GM19324 (cell line): ENCODE data around the gene PARP6.
"Not testable (repeated sequence)": the region's sequence is repeated elsewhere in the genome, so short reads cannot be mapped to it uniquely, and the experiment has no call there.

ENCODE experiments used
- ATAC-seq: cut with Tn5 transposase; IDR thresholded peaks from one replicate; pipeline ENCODE4 v1.9.1; 2021; ENCODE audit warnings: mild to moderate bottlenecking, moderate library complexity; ENCODE audit not compliant: unreplicated experiment, low FRiP score

PARP6 gene

DNA sequence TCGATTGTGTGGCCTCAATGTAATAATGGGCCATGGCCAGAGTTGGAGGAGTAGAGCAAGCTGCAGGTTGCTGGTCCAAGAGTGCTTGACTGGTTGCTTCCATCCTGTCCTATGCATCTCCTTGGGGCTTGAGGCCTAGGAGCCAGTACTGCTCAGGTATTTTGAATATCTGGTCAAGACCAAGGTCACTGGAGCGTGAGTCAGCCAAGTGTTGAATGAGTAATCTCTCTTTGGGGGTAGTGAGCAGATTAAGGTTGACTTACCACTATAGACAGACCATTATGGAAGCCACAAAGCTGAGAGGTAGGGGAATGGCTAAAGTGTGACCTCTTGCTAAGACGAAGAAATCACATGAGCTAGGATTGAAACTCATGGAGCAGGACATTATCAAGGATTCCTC lies 9.4 kb upstream of the PARP6 start:
- no peak for ATAC-seq

DNA sequence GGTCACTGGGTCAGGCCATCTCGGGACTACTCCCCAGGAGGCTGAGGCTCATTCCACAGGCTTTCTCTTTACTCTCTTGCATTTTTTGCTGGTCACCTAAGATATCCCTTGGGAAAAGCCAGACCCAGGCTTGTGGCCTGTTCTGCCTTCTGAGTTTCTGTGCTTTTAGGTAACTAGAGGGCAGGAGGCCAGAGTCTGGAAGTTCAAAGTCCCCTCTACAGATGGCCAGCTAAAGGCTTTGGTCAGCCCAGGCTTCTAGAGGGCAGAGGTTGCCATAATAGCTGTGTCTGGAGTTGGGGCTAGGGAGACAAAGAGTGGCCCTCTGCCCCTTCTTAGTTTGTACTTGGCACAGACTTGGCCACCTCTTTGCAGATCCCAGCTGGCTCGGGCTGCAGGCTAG lies 8.4 kb upstream of the PARP6 start:
- no peak for ATAC-seq

DNA sequence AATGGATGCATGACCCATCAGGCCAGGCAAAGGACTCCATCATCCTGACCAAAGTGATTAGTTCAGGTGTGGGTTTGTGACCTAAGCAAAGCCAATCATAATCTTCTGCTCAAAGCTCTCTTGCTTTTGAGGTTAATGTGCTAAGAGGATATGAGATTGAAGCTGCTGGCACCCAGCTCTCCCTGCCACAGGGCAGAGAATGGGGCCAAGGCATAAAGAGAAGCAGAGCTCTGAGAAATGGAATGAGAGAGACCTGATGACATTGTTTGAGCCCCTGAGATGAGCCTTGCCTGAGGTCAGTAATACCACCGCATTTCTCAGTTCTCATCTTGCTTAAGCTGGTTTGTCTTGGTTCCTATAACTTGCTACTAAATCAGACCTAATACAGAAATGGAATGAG lies 6.4 kb upstream of the PARP6 start:
- no peak for ATAC-seq

DNA sequence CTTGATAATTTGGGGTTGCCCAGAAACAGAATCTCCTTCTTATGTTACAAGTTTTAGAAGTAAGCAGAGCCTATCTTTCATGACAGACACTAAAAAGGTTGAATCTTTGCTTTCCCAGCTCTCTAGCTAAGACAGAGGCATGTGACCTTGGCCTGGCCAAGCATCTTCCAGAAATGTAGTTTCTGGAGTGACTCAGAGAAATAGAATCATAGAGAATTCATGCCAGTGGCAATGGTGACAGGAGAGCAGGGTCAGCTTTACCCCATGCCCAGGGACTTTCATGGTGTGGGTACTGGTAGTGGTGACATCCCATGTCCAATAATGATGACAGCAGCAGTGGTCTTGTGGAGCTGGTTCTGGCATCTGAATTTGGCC lies 4.0 kb upstream of the PARP6 start:
- no peak for ATAC-seq

DNA sequence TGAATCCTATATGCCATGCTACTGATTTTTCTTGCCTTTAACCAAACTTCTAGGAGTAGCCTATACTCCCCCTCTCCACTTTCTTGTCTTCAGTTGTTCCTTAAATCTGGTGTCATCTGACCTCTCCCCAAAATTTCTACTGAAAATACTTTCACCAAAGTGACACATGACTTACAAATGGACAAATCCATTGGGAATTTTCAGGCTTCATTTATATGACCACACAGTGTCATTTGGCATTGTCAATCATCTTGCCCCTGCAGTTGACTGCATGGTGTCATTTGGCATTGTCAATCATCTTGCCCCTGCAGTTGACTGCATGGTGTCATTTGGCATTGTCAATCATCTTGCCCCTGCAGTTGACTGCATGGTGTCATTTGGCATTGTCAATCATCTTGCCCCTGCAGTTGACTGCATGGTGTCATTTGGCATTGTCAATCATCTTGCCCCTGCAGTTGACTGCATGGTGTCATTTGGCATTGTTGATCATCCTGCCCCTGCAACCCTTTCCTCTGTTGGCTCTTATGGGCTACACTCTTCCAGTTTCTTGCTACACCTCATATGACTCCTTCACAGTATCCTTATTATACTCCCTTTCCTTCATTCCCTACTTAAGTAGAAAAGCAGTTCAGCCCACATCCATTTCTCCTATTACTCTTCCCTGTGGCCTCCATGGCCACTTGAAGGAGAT lies 3.4 kb upstream of the PARP6 start:
- ATAC-seq = not testable (repeated sequence)

DNA sequence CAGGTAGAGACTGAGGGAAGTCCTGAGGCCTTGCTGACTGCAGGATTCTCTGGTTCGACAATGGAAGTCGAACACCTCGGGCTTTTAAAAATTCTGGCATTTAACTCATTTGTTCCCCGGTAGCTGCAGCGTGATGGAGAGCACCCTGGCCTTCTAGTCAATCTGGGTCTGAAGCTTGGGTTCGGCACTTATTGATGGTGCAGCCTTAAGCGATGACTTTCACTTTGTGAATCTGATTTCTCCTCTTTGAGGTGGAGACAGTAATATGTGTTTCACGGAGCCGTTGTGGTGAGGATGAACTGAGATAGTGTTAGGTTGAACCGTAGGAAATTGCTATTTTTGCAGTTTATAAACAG lies 621 bp upstream of the PARP6 start:
- no peak for ATAC-seq

DNA sequence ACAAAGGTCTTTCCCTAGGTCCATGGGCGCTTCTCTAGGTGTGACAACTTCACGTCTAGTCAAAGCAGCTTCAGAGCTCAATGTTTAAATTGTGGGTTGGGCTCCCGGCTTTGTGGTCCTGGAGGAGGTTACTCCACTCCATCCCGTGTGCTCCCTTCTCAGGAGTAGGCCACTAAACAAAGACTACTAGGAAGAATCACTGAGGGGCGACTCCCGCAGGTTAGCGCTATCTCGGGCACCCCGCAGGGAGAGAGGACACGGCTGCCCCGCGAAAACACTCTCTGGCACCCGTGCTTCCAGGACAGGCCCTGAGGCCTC lies 500 bp downstream of the PARP6 start:
- ATAC-seq = no peak

DNA sequence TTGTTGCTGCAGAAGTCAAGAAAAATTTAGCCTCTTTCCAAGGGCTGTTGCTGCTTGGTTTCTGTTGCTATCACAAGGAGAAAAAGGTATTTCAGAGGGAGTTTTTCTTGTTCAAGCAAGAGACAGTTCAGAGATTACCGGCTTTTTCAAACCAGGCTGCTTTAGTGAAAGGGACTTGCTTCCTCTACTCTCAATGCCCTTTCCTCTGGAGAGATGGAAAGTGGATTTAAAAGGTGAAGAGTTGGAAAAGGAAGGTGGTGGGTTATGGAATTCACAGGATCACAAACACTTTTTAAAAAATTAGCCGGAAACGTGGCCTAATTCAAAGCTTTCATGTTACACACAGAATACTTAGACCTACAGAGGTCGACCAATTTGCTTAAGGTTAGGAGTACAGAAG lies 1.1 kb downstream of the PARP6 start:
- ATAC-seq = no peak

DNA sequence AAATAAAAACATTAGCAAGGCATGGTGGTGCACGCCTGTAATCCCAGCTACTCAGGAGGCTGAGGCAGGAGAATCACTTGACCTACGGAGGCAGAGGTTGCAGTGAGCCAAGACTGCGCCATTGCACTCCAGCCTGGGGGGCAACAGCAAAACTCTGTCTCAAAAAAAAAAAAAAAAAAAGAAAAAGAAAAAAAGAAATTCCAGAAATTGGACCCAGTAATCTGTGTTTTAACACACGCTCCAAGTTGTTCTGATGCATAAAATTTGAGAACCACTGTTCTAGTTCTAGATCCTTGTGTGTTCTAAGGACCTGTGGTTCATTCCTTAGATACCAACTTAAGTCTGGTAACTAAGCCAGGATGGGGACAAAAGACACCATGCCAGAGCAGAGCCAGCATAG lies 2.6 kb downstream of the PARP6 start:
- ATAC-seq = no peak

DNA sequence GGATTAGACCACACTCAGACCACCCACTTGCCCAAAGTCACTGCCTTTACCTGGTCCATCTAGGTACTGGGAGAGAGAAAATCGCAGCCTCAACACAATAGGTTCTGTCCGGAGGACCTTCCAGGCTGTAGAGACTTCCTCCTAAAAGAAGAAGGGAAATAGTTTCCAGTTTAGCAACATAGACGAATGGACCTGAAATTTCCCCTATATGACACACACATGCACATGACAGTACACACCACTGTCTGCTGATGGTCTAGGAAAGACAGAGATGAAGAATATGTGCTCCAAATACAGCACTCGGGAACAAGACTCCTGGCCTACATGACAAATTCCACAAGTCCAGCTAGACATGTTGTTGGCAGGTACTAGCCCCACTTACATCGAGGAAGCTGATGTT lies 7.3 kb downstream of the PARP6 start:
- no peak for ATAC-seq

DNA sequence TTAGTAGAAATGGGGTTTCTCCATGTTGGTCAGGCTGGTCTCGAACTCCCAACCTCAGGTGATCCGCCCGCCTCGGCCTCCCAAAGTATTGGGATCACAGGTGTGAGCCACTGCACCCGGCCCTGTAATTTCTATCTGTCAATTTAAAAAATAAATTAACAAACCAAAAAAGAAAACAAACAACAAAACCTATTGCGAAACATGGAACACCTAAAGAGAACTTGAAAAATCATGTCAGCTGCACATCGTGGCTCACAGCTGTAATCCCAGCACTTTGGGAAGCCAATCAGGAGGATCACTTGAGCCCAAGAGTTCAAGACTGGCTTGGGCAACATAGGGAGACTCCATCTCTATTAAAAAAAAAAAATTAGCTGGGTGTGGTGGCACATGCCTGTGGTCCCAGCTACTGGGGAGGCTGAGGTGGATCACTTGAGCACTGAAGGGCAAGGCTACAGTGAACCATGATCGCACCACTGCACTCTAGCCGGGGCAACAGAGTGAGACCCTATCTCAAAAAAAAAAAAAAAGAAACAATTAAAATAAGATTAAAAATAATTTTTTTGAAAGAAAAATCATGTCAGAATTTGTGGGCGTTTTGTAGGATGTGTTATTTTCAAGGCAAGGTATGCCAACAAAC lies 19.6 kb downstream of the PARP6 start:
- ATAC-seq = no peak

DNA sequence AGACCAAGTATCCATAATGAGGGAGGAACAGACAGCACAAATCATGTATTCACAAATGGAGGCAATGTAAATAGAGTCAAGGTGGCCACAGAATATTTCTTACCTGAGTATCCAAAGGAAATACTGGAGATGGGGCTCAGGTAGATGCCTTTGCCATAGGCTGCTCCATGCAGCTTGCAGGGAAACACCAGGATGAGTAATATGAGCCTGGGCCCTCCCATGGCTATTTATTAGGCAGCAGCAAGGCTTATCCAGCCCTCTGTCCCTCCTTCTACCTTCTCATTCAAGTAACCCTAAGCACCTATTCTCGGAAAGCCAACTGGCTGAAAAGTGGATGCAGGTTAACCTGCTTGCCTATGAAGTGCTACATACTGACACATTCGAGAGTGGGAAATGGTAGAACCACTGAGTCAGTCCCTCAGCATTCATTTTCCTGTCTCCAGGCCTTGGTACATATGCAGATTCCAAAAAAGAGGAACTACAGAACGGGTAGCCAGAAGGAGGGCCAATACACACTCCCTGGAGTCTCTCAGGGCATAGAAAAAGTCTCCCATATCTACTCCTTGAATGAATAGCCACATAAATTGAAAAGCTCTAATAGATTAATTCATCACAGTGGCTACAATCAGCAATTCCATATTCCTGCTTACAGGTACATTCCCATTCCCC lies 23.1 kb downstream of the PARP6 start:
- ATAC-seq = no peak

DNA sequence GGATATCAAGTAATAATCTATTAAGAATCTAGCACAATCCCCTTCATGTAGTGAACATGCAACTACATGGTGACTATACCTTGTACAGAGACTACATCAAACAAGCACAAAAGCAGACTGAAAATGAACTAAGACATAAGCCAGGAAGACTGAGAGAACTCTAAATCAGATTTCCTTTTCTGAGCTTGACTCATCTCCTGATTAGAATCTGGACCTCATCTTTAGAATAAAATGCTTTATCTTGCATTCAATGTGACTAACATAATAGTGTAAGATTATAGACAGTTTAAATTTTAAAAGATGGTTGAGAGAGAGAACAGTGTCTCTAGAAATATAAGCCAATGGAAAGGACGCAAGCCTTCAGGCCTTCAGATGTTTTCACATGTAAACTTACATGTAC lies 23.8 kb downstream of the PARP6 start:
- no peak for ATAC-seq

DNA sequence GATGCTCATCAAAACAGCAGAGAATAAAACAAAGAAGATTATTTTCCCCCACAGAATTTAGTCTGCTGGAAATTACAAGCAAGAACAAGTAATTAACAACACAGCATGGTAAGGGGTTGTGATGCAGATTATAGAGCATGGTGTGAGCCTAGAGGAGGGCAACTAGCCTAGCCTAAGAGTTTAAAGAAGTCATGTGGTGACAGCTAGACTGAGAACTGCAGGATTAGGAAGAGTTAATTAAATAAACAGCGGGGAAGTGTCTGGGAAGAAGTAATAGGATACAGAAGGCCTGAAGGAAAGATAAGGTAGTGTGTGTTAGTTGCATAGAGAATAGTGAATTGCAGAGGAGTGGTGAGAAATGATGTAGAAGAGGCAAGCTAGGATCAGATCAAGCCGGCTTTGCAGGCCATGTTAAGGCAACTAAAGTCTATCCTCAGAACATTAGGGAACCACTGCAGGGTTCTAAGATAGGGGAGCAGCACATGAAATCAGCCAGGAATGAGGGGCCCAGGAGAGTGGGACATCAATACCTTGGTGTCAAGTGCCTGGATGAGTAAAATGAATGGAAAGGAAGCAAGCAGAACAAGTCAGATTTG lies 29.5 kb downstream of the PARP6 start:
- no peak for ATAC-seq

DNA sequence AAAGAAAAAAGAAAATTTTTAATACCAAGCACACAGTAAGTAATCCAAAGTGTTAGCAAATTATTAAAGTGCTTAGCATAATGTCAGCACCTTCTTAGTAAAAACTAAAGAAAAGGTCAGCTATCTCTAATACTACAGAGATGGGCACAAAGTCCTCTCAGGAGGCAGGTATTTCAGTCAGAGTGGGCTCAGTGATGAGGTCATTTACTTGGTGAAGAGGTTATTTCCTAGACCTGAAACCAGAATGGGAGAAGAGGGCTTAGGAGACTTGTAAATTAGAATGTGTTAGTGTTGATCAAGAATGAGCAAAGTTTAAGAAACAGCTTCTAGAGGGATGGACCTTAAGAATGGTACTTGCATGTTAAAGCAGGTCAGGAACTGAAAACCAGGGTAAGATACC lies 32.7 kb downstream of the PARP6 start:
- ATAC-seq = no peak

DNA sequence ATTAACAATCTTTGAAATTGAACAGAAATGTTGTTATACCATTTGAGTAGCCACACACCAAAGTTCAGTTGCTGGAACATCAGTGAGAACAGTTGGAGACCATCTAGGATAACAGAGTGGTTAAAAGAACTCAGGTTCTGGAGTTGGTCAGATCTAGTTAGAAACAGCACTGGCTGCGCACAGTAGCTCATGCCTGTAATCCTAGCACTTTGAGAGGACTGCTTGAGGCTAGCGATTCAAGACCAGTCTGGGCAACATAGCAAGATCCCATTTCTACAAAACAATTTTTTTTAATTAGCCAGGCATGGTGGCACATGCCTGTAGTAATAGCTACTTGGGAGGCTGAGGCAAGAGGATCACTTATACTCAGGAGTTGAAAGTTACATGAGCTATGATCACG lies 33.8 kb downstream of the PARP6 start:
- no peak for ATAC-seq

DNA sequence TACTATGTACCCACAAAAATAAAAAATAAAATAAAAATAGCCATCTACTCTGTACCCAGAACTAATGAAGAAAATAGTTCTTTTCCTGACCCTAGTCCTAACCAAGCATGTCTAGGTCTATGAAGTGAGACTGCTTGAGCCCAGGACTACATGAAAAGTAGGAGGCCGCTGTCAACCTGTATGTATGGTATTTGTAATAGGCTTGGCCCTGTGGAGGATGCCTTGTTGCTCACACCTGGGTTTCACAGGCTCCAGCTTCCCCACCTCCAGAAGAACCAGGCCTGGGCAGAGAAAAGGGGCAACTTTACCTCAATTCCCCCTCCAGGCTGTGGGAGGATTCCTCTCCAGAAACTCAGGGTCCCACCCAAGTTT lies 34.5 kb downstream of the PARP6 start:
- no peak for ATAC-seq

DNA sequence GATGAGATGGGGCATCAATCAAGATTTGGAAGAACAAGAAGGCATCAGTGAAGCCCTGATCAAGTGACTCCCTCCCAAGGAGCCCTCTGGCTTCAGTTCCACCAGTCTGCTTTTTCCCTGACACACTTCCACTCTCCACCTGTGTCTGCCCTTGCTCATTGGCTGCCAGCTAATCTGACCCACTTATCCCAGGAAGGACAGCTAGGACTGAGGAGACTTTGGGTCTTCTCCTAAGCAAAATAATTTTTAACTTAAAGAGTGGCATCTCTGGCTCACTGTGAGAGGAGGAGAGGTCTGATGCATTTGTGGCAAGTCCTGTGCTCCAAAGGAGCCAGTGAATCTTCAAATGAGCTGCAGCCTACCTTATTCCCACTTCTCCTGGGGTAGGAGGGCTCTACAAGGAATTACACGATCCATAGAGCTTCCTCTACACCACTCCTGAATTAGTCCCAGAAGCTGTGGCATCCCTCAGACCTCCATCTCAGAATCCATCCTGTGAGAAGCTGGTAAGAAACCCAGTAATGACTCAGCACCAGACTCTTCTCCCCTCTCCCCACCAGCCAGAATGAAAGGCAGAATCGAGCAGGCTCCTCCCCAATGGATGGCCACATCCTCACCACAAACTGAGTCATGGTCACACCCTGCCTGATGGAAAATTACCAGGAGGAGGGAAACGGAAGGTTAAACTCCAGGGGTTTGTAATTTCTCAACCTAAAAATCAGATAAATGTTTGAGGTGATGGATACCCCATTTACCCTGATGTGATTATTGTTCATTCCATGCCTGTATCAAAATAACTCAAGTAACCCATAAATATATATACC lies 35.1 kb downstream of the PARP6 start:
- ATAC-seq = no peak

DNA sequence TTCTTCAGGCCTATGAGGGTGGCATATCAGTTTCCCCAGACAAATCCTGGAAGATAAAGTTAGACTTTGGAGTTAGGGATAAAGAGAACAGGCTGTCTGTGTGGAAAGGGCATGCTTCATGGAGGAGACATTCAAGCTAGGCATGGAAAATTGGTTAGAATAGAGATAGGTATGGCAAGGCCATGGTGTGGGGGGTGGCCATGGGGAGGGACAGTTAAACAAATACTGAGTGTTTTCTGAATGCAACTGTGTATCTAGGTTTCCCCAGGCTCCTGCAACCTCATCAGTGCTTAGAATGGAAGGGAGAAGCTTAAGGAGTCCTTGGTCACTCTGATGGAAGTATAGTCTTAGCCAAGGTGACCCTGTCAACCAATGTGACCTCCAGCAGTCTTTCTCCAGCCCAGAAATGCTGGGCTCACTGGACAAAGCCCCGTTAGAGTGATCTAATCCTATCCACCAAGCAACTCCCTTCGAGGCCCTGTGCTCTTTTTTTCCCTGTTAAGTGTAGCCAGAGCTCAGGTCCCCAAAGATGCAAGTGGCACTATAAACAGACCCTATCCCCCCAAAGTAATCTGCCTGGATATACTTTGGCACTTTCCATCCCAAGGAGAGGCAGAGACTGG lies 35.9 kb downstream of the PARP6 start:
- ATAC-seq = no peak

DNA sequence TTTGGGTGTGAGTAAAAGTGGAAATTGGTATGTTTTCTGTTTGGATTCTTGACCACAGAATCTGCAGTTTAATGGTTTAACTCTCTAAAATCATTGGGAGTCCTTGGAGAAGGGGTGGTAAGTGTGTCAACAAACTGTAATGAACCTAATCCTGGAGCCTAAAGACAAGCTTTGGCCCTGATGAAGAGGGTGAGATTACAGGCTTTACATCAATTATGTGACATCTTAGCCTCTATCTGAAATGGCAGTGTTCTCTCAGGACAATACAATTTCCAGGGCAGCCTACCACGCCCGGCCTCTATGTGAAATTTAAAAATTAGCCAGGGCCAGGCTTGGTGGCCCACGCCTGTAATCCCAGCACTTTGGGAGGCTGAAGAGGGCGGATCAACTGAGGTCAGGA lies 37.1 kb downstream of the PARP6 start:
- ATAC-seq = no peak

DNA sequence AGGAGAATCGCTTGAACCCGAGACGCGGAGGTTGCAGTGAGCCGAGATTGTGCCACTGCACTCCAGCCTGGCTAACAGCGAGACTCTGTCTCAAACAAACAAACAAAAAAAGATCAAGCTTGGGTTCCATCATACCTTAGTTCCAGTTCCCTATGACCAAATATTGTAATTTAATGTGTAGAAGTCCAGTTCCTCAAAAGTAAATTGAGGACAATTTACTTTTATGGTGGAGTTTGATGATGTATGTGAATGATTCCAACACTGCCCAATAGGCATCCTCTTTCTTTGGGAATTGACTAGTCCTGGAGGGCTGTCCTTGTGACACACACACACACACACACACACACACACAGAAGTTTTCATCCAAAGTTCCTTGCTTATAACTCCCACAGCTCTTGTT lies 38.6 kb downstream of the PARP6 start:
- ATAC-seq = no peak
